Breast epithelium (tissue), 4 donors: Measurements from ENCODE around the gene RELT. TPM values are rescaled to one million over a fixed set of nuclear protein-coding genes. Genes with fewer than 3 reads are reported as not detected.
A peak's percentile ranks its signal among the peaks of the same experiment; 100 is the strongest.

Source experiments
- DNase-seq, 2 donors: peaks; one replicate each; pipeline ENCODE4 v3.0.0-alpha.2; 2019; ENCODE audit warnings: low spot score in 2 of 2
- H3K27ac ChIP-seq, 2 donors: fragments of 200-600 bp; sonication (generic) in 1 of 2; one replicate each; pipeline ENCODE4 v1.5.1; 2016 to 2019; ENCODE audit warnings: mild to moderate bottlenecking in 1 of 2
- H3K27me3 ChIP-seq, 2 donors: fragments of 200-600 bp; sonication (generic) in 1 of 2; one replicate each; pipeline versions ENCODE4 v1.5.1 to v1.6.0; 2017 to 2019; ENCODE audit warnings: control low read depth in 1 of 2, mild to moderate bottlenecking in 1 of 2
- H3K36me3 ChIP-seq: fragments of 200-600 bp; one replicate; pipeline ENCODE4 v1.5.1; 2019
- H3K4me1 ChIP-seq, 2 donors: fragments of 200-600 bp; sonication (generic); one replicate each; pipeline ENCODE4 v1.5.1; 2016 to 2019; ENCODE audit warnings: control low read depth in 1 of 2
- H3K4me3 ChIP-seq, 3 donors: fragments of 200-600 bp; sonication (generic); 1 replicate in 2 of 3; 2 replicates in 1 of 3; pipeline ENCODE4 v1.5.1; 2016 to 2019; ENCODE audit warnings: mild to moderate bottlenecking in 3 of 3, moderate library complexity in 2 of 3
- H3K9me3 ChIP-seq, 2 donors: fragments of 200-600 bp; sonication (generic) in 1 of 2; one replicate each; pipeline ENCODE4 v1.5.1; 2016 to 2019; ENCODE audit warnings: control low read depth in 1 of 2
- CTCF ChIP-seq, 3 donors: fragments of 450-650 bp; IDR thresholded peaks; one replicate each; pipeline ENCODE4 v1.5.1; 2016 to 2017; ENCODE audit warnings: antibody characterized with exemption in 3 of 3, mild to moderate bottlenecking in 3 of 3, moderate library complexity in 3 of 3
- POLR2A ChIP-seq: fragments of 450-650 bp; IDR thresholded peaks from one replicate; pipeline ENCODE4 v1.6.1; 2016; ENCODE audit warnings: antibody characterized with exemption, mild to moderate bottlenecking, moderate library complexity
- POLR2AphosphoS5 ChIP-seq, 3 donors: sonication (generic); formaldehyde crosslinking; IDR thresholded peaks; one replicate each; pipeline ENCODE4 v1.6.1; 2017; ENCODE audit warnings: antibody characterized with exemption in 3 of 3
- intact Hi-C: fragments of 100-400 bp; cut with DNase I; formaldehyde crosslinking; loops from one replicate; pipeline ENCODE4 v1.15.1; 2023; ENCODE audit warnings: low total_unique reads
- total RNA-seq, 3 donors: library from RNA; depleted of rRNA; stranded (reverse); fragments of >200 nt; gene quantifications; one replicate each; pipeline ENCODE4 v1.1.0, GENCODE V29; 2016

Gene RELT
- total RNA-seq, 3 donors from 2014 or later, result 2.2 to 3.7 (median 2.3) TPM

GRCh38 chr11:73355109-73355508 is 21.1 kb upstream of the RELT start:
- no peak overlapping the region for H3K4me3 ChIP-seq
- H3K4me1 ChIP-seq, result no peaks in the 10 kb centered on the region
- intact Hi-C loops, result no loop called here
- H3K27ac ChIP-seq, result no peak overlapping the region
- no peaks in the 10 kb centered on the region for H3K27me3 ChIP-seq
- no peaks in the 10 kb centered on the region for H3K9me3 ChIP-seq
- H3K36me3 ChIP-seq, result no peaks in the 10 kb centered on the region
- DNase-seq, result no peak
- TF ChIP-seq POLR2AphosphoS5 (IDR thresholded peaks at IDR 0.05) (no peak), POLR2A (no peak), CTCF (IDR thresholded peaks at IDR 0.05) (no peak)

- Histone ChIP-seq H3K27me3 (no peaks in the 10 kb centered on the region), H3K9me3 (no peaks in the 10 kb centered on the region), H3K4me3 (no peak overlapping the region), H3K36me3 (no peaks in the 10 kb centered on the region), H3K4me1 (no peaks in the 10 kb centered on the region), H3K27ac (no peak overlapping the region)
- intact Hi-C loops, result no loop called here
- no peak for DNase-seq
- TF ChIP-seq POLR2AphosphoS5 (IDR thresholded peaks at IDR 0.05) (no peak), POLR2A (no peak), CTCF (IDR thresholded peaks at IDR 0.05) (no peak)
Measured at GRCh38 chr11:73356979-73357860, 19.0 kb upstream of the RELT start.

- TF ChIP-seq CTCF (IDR thresholded peaks at IDR 0.05) (no peak), POLR2A (no peak), POLR2AphosphoS5 (IDR thresholded peaks at IDR 0.05) (no peak)
- no peaks in the 10 kb centered on the region for H3K27me3 ChIP-seq
- H3K27ac ChIP-seq, result no peak overlapping the region
- H3K4me1 ChIP-seq, result no peaks in the 10 kb centered on the region
- no peaks in the 10 kb centered on the region for H3K9me3 ChIP-seq
- no peaks in the 10 kb centered on the region for H3K36me3 ChIP-seq
- no peak for DNase-seq
- intact Hi-C loops, result no loop called here
- H3K4me3 ChIP-seq, result no peak overlapping the region
Measured at GRCh38 chr11:73358071-73358470, 18.1 kb upstream of the RELT start.

GRCh38 chr11:73359341-73359740 is 16.9 kb upstream of the RELT start:
- DNase-seq, result no peak
- TF ChIP-seq POLR2AphosphoS5 (IDR thresholded peaks at IDR 0.05) (peak in 1 of 3 donors; percentile 13), POLR2A (no peak), CTCF (IDR thresholded peaks at IDR 0.05) (no peak)
- no peaks in the 10 kb centered on the region for H3K9me3 ChIP-seq
- peaks cover 6% of the 10 kb centered on the region for H3K36me3 ChIP-seq
- no peaks in the 10 kb centered on the region for H3K4me1 ChIP-seq
- intact Hi-C loops, result no loop called here
- H3K27ac ChIP-seq, result peak overlapping the region; percentile 52 to 79
- H3K4me3 ChIP-seq, result peak overlapping the region in 1 of 3 donors; percentile 43
- H3K27me3 ChIP-seq, result no peaks in the 10 kb centered on the region

- Histone ChIP-seq H3K4me3 (peak overlapping the region in 1 of 3 donors; percentile 43), H3K4me1 (no peaks in the 10 kb centered on the region), H3K27me3 (no peaks in the 10 kb centered on the region), H3K36me3 (peaks cover 6% of the 10 kb centered on the region), H3K9me3 (no peaks in the 10 kb centered on the region), H3K27ac (peak overlapping the region; percentile 52 to 79)
- TF ChIP-seq POLR2A, result no peak
- DNase-seq, result no peak
- intact Hi-C loops, result no loop called here
Measured at GRCh38 chr11:73359930-73360742, 16.1 kb upstream of the RELT start.
